ENCODE data around the gene COL4A2.

The COL4A2 gene

GRCh38 chr13:110354715-110355473 lies 47.8 kb downstream of the COL4A2 start:
- DNase-seq (ENCODE audit: low read depth in 2 of 2): no peak

- no peak for DNase-seq (ENCODE audit: low read depth in 2 of 2)
Observed at GRCh38 chr13:110356362-110356761, 49.3 kb downstream of the COL4A2 start.

GRCh38 chr13:110358381-110358780 lies 51.3 kb downstream of the COL4A2 start:
- DNase-seq (ENCODE audit: low read depth in 2 of 2): no peak

GRCh38 chr13:110359840-110360301 lies 52.8 kb downstream of the COL4A2 start:
- no peak for DNase-seq (ENCODE audit: low read depth in 2 of 2)

DNA sequence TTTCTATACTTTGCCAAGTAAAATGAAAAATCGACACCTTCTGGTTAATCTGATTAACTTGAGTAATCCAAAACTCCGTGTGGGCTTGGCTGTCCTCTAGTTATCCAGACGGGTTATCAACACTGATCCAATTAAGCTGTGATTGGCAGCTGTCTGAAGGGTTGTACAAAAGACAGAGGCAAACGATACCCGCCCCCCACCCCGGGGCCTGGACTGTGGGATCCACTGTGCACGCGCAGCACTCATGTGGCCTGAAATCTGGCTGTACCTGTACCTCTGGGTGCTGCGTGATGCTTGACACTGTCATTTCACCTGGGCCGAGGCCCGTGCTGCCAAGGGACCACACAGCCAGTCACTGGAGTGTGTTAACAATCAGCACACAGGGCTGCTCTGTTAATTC lies 53.5 kb downstream of the COL4A2 start:
- DNase-seq (ENCODE audit: low read depth in 2 of 2): no peak

DNA sequence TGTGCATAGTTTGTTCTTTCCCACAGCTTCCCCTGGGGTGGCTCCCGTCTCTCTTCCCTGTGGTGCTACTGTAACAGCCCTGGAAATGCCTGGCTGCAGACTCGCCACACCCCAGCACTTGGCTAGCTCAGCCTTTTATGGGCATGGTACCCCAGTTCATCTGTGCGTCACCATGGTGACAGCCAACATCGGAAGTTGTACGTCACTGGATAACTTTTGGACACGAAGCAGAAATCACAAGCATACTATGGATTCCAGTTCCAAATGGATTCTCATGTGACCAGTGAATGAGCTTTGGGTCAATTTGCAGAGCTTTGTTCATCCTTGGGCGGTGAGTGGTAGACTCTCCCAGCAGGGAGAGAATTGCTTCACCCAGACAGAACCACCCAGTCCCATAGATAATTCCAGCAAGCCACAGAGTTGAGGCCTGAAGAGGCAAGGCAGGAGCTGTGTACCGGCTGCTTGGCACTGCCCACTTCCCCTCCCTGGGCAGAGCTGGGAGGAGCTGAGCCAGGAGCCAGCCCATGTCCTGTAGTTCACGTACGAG lies 54.4 kb downstream of the COL4A2 start:
- DNase-seq (ENCODE audit: low read depth in 2 of 2): no peak

DNA sequence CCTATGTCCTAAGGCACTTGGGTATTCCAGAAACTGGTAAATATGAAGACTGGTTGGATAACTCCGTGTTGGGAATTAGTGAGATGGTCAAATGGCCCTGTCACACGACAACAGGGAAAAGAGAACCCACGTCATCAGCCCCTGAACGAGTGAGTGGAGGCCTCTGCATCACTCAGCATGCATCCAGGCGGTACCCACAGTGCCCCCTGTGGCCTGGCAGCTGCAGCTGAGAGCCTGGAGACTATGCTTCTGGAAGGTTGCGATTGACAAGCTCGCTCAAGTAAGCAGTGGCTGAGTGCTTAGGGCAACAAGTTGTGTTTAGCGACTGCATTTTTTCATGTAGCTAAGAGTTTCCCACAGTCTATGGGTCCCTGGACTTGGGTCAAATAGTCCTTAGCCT lies 55.9 kb downstream of the COL4A2 start:
- DNase-seq (ENCODE audit: low read depth in 2 of 2): no peak

GRCh38 chr13:110364081-110364480 lies 57.0 kb downstream of the COL4A2 start:
- DNase-seq (ENCODE audit: low read depth in 2 of 2): no peak

- no peak for DNase-seq (ENCODE audit: low read depth in 2 of 2)
Observed at GRCh38 chr13:110365876-110366275, 58.8 kb downstream of the COL4A2 start.

GRCh38 chr13:110366733-110367132 lies 59.6 kb downstream of the COL4A2 start:
- no peak for DNase-seq (ENCODE audit: low read depth in 2 of 2)

DNA sequence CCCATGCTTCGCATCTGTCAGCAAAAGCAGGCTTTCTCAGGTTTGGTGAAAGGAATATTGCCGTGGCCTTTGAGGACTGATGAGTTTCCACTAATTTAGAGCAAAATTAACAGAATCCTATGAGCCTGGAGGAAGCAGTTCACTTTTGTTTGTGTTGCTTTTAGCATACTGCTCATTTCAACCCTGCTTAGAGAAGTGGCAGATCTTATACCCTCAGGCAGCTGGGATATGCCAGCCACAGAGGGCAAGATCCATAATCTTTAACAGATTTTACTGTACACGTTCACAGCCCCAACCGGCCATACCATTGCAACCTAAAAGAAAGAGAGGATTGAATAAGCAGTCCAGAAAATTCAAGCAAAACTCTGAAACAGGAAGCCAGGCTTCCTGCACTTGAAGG lies 60.5 kb downstream of the COL4A2 start:
- DNase-seq (ENCODE audit: low read depth in 2 of 2): no peak

DNA sequence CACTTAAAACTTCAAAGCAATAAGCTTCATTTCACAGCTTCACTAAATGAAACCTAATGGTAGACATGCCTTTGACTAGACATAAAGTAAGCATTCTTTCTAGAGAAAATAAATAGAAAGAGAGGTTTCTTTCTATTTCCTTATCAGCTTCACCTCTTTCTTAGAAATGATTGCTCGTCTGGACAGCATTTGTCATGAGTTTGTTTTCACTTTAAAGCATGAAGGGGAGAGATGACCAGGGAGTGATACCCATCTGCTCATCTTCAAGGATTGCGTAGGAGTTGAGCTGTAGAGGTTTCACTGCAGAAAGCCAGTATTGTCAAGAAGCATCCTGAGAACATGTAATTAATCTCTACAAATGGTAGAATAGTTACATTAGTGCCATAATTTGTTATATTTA lies 61.3 kb downstream of the COL4A2 start:
- no peak for DNase-seq (ENCODE audit: low read depth in 2 of 2)

DNA sequence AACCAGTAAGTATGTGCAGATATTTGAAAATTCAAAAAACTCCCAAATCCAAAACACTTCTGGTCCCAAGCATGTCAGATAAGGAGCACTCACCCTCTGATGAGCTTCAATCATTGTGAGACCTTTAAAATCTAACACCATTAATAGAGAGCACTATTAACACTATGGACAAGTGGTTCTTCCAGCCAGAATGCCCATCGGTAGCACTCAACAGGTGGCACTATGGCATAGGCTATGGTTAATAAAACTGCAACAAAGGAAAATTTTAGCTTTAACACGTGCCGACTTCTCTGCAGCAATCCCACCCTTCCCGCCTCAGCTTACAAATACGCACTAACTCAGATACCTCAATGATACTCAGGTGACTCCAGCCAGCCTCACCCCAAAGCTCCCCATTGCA lies 62.3 kb downstream of the COL4A2 start:
- DNase-seq (ENCODE audit: low read depth in 2 of 2): no peak

DNA sequence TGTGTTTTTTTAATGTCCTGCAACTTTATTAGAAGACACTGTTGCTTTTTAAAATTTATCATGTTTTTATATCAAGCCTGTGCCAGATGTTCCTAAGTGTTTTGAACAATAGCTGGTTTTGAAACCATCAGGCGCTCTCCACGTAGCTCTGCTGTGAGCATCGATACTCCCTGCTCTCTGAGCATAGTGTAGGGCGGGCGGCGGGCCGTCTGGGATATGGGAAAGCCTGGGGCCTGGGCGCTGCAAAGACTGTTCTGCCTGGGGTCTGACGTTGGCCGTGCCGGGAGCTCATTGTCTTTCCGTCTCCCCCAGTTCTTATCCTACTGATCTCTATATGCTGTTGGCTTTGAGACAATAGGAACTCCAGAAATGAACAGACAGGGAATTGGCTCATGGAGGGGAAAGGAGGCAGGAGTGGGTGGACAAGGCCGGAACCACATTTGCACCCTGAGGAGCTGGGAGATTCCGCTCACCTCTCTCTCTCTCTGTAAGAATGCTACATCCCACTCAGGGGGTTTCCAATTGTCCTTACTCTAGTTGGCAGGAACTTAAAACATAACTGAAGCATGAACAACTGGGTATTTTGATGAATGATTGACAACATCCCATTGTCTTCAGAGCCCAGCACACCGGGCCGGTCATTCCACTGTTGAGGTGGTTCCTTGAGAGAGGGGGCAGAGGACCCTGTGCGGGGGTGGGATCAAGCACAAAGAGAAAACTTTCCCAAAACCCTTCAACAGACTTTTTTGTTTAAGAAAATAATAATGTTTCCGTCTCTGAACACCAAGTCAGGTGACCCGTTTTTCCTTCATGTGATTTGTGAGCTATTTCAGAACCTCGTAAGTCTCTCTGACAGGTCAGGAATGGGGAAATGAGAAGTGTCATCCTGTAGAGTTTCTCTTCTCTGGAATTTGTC lies 64.7 kb downstream of the COL4A2 start:
- no peak for DNase-seq (ENCODE audit: low read depth in 2 of 2)

GRCh38 chr13:110372676-110373075 lies 65.6 kb downstream of the COL4A2 start:
- no peak for DNase-seq (ENCODE audit: low read depth in 2 of 2)

DNA sequence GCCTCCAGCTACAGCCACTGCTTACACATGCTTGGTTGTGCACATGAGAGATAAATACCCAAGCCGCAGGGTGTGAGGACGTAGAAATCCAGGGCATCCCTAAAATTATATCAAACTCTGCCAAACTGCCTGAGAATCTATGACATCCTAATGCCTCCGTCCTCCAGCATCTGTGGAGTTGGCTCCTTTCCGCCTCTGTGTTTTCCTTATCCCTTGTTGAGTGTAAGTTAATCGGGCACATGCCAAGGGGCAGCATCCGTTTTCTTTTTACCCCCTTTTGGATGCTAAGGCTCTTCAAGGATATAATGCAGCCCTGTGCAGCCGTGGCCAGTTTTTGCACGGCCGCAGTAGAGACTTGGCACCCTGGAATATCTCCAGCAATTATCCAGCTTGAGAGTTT lies 66.5 kb downstream of the COL4A2 start:
- no peak for DNase-seq (ENCODE audit: low read depth in 2 of 2)

GRCh38 chr13:110374431-110375370 lies 67.6 kb downstream of the COL4A2 start:
- DNase-seq (ENCODE audit: low read depth in 2 of 2): no peak

DNA sequence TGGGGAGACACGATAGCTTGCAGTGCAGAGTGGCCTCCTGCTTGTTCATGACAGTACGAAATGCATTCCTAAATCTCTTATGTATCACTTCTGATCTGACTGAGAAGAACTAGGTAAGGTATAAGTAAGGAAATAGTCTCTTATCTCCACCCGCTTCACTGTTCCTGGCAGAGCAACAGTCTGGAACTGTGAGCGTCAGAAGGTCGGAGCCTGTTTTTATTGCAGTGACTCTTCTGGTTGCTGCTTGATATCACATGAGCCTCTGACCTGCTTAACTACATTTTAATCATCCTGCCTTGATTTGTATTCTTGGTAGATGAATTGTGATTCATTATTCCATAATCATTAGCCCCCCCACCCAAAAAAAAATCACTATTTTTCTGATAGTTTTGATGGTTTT lies 69.0 kb downstream of the COL4A2 start:
- no peak for DNase-seq (ENCODE audit: low read depth in 2 of 2)

GRCh38 chr13:110377178-110377825 lies 70.2 kb downstream of the COL4A2 start:
- DNase-seq (ENCODE audit: low read depth in 2 of 2): no peak

GRCh38 chr13:110377826-110378201 lies 70.7 kb downstream of the COL4A2 start:
- no peak for DNase-seq (ENCODE audit: low read depth in 2 of 2)

DNA sequence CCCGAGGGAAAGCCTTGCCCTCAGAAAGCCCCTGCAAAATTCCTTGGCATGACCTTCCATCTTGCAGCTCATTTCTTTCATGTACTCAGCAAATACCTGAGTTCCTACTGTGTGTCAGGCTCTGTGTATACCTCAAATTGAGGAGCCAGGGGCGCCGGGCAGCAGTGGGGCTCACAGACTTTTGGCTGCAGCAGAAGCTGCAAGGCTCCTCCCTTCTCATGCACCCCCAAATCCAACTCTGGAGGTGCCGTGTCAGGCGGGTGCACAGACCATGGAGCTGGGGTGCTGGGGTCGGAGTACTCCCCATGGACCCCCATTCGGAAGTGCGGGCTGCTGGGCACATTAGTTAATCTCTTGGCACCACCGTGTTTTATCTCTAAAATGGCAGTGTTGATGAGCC lies 72.3 kb downstream of the COL4A2 start:
- DNase-seq (ENCODE audit: low read depth in 2 of 2): no peak
